ENCODE measurements around the gene PTPRQ.

PTPRQ gene

GRCh38 chr12:80559766-80560165, 115.7 kb downstream of the PTPRQ start:
- DNase-seq = no peak

GRCh38 chr12:80565271-80565670, 121.2 kb downstream of the PTPRQ start:
- DNase-seq = no peak

- no peak for DNase-seq
Measured at GRCh38 chr12:80567401-80567800, 123.4 kb downstream of the PTPRQ start.

- no peak for DNase-seq
Measured at GRCh38 chr12:80576641-80577418, 132.8 kb downstream of the PTPRQ start.

GRCh38 chr12:80580254-80580653, 136.2 kb downstream of the PTPRQ start:
- no peak for DNase-seq

- DNase-seq = no peak
Measured at GRCh38 chr12:80581783-80582182, 137.7 kb downstream of the PTPRQ start.

GRCh38 chr12:80582431-80582830, 138.4 kb downstream of the PTPRQ start:
- no peak for DNase-seq

- DNase-seq = no peak
Measured at GRCh38 chr12:80589077-80589476, 145.0 kb downstream of the PTPRQ start.

- no peak for DNase-seq
Measured at GRCh38 chr12:80590085-80590484, 146.1 kb downstream of the PTPRQ start.

- no peak for DNase-seq
Measured at GRCh38 chr12:80593766-80594165, 149.7 kb downstream of the PTPRQ start.

GRCh38 chr12:80596509-80596908, 152.5 kb downstream of the PTPRQ start:
- no peak for DNase-seq

- no peak for DNase-seq
Measured at GRCh38 chr12:80598004-80598606, 154.1 kb downstream of the PTPRQ start.

- no peak for DNase-seq
Measured at GRCh38 chr12:80602455-80602854, 158.4 kb downstream of the PTPRQ start.

GRCh38 chr12:80607361-80608135, 163.5 kb downstream of the PTPRQ start:
- no peak for DNase-seq

GRCh38 chr12:80617733-80618132, 173.7 kb downstream of the PTPRQ start:
- no peak for DNase-seq

GRCh38 chr12:80620281-80620680, 176.2 kb downstream of the PTPRQ start:
- DNase-seq = no peak

- no peak for DNase-seq
Measured at GRCh38 chr12:80622271-80622670, 178.2 kb downstream of the PTPRQ start.

- no peak for DNase-seq
Measured at GRCh38 chr12:80625051-80625450, 181.0 kb downstream of the PTPRQ start.

- no peak for DNase-seq
Measured at GRCh38 chr12:80625901-80626300, 181.9 kb downstream of the PTPRQ start.

GRCh38 chr12:80627782-80628181, 183.7 kb downstream of the PTPRQ start:
- no peak for DNase-seq

- no peak for DNase-seq
Measured at GRCh38 chr12:80632835-80633234, 188.8 kb downstream of the PTPRQ start.

GRCh38 chr12:80634903-80635302, 190.9 kb downstream of the PTPRQ start:
- no peak for DNase-seq

- DNase-seq = no peak
Measured at GRCh38 chr12:80636832-80637231, 192.8 kb downstream of the PTPRQ start.

GRCh38 chr12:80641936-80642335, 197.9 kb downstream of the PTPRQ start:
- DNase-seq = no peak
